OCI-LY3 (cell line): ENCODE measurements around the gene TMEM42.

Experiments used
- H2AFZ ChIP-seq: fragments of 200-600, 300-600 bp; shearing (Covaris generic); 2 replicates; pipeline ENCODE4 v1.6.0; 2014; ENCODE audit warnings: antibody characterized with exemption, low read depth, low read length
- H3K27ac ChIP-seq: fragments of 200-600, 300-600 bp; sonication (generic); 2 replicates; pipeline ENCODE4 v1.5.1; 2014; ENCODE audit warnings: mild to moderate bottlenecking, low read length, moderate library complexity, mixed read lengths
- H3K27me3 ChIP-seq: fragments of 200-600, 300-600 bp; sonication (generic); 2 replicates; pipeline ENCODE4 v1.6.1; 2014; ENCODE audit warnings: low read depth, low read length, mixed read lengths
- H3K36me3 ChIP-seq: fragments of 200-600, 300-600 bp; sonication (generic); replicated peaks from 2 replicates; pipeline ENCODE3; 2014; ENCODE audit warnings: low read depth, low read length, mixed read lengths
- H3K4me1 ChIP-seq: fragments of 300-600, 200-600 bp; sonication (generic); 2 replicates; pipeline ENCODE4 v1.6.1; 2014; ENCODE audit warnings: low read length, mixed read lengths
- H3K4me2 ChIP-seq: fragments of 200-600, 300-600 bp; sonication (generic); 2 replicates; pipeline ENCODE4 v1.6.1; 2014; ENCODE audit warnings: low read length, mixed read lengths
- H3K4me3 ChIP-seq: fragments of 300-600, 200-600 bp; sonication (generic); 2 replicates; pipeline ENCODE4 v1.5.1; 2014; ENCODE audit warnings: antibody characterized with exemption, mild to moderate bottlenecking, low read length, moderate library complexity
- H3K79me2 ChIP-seq: fragments of 300-600, 200-600 bp; shearing (Covaris generic); 2 replicates; pipeline ENCODE4 v1.6.1; 2014; ENCODE audit warnings: mild to moderate bottlenecking, low read length, mixed read lengths
- H3K9ac ChIP-seq: fragments of 300-600, 200-600 bp; shearing (Covaris generic); 2 replicates; pipeline ENCODE4 v1.6.0; 2014; ENCODE audit warnings: mild to moderate bottlenecking, low read length, moderate library complexity
- H3K9me3 ChIP-seq: fragments of 200-600, 300-600 bp; shearing (Covaris generic); 2 replicates; pipeline ENCODE4 v1.6.1; 2014; ENCODE audit warnings: low read length, mixed read lengths; ENCODE audit not compliant: insufficient read depth
- H4K20me1 ChIP-seq: fragments of 200-600, 300-600 bp; sonication (generic); 2 replicates; pipeline ENCODE4 v1.6.1; 2016; ENCODE audit warnings: low read length, mixed read lengths; ENCODE audit not compliant: insufficient read depth
- EZH2phosphoT487 ChIP-seq: fragments of 200-600 bp; shearing (Covaris generic); IDR thresholded peaks from 2 replicates; pipeline ENCODE4 v1.6.1; 2018; ENCODE audit warnings: antibody characterized with exemption, mixed run types, low read depth
- TF ChIP-seq, protein P1 (sequence below): fragments of 200-600, 300-600 bp; sonication (generic); IDR thresholded peaks from 2 replicates; pipeline ENCODE4 v1.5.1; 2014; ENCODE audit warnings: antibody characterized with exemption, low read length, low read depth

The TMEM42 gene

DNA sequence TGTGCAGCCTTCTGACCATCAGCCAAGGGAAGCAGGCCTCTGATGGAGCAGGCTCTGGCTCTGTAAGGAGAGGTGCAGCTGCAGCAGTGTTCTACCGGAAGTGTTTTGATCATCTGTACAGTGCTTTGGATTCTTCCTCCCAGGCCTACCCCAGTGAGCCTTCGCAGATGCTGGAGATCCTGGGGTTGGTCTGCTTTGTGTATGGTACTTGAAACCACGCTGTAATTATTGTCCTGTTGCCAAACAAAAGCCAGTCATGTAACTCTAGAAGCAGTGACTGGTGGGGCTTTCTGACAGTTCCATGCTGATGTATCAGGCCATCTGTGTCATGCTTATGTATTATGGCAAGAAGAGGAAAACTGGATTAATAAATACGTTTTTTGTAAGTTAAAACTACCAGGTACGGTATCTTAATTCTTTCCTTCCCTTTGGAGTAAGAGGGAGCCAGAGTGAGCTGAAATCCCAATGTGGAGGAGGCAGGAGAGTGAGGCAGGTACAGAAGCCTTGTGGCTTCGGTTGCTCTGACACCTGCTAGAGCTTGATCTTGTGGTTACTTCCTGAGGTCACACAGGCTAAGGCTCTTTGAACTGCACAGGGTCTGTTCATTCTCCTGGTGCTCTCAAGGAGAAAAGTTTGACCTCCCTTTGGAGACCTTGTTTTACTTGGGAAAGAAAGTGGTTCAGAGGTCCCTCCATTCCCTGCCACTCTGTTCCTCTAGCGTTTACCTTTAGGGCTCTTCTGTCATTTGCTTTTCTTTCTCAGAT lies 3.7 kb downstream of the TMEM42 start:
- no peak overlapping the region for H3K9ac ChIP-seq
- no peaks in the 10 kb centered on the region for H4K20me1 ChIP-seq
- H3K9me3 ChIP-seq, result no peaks in the 10 kb centered on the region
- peaks cover 11% of the 10 kb centered on the region for H3K4me1 ChIP-seq
- no peaks in the 10 kb centered on the region for H3K27me3 ChIP-seq
- H3K36me3 ChIP-seq, result peaks cover 20% of the 10 kb centered on the region
- TF ChIP-seq, protein P1, sequence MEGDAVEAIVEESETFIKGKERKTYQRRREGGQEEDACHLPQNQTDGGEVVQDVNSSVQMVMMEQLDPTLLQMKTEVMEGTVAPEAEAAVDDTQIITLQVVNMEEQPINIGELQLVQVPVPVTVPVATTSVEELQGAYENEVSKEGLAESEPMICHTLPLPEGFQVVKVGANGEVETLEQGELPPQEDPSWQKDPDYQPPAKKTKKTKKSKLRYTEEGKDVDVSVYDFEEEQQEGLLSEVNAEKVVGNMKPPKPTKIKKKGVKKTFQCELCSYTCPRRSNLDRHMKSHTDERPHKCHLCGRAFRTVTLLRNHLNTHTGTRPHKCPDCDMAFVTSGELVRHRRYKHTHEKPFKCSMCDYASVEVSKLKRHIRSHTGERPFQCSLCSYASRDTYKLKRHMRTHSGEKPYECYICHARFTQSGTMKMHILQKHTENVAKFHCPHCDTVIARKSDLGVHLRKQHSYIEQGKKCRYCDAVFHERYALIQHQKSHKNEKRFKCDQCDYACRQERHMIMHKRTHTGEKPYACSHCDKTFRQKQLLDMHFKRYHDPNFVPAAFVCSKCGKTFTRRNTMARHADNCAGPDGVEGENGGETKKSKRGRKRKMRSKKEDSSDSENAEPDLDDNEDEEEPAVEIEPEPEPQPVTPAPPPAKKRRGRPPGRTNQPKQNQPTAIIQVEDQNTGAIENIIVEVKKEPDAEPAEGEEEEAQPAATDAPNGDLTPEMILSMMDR, result no peak
- no peak for TF ChIP-seq EZH2phosphoT487
- no peak overlapping the region for H2AFZ ChIP-seq
- no peak overlapping the region for H3K27ac ChIP-seq
- no peak overlapping the region for H3K4me3 ChIP-seq
- no peak overlapping the region for H3K4me2 ChIP-seq
- H3K79me2 ChIP-seq, result peaks cover 8% of the 10 kb centered on the region

DNA sequence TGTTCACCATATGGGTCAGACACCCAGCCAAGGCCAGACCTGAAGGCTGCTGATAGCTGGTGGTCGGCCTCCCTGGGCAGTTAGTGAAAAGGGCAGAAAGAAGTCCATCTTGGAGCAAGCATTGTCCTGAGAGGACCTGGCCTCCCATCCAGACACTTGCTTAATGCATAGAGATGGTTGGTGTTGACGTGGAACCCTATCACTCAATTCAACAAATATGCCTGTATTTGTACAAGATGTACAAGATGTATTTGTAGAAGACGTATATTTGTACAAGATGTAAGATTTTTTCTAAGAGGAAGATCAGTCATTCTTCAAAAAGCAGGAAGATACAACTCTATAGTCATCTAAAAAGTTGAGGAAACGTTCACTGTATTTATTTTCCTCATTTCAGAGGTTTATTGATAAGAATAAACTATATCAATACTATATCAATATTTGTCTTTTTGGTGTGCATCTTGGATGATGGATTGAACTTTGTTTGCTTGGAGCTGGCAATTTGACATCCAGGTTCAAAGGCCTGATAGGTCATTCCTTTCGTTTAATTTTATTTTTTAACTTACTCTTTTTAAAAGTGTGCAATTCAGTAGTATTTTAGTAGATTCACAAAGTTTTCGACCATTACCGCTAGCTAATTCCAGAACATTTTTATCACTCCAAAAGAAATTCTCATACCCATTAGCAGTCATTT lies 5.9 kb downstream of the TMEM42 start:
- peaks cover 3% of the 10 kb centered on the region for H3K79me2 ChIP-seq
- no peak overlapping the region for H3K4me2 ChIP-seq
- no peak overlapping the region for H3K27ac ChIP-seq
- H3K9me3 ChIP-seq, result no peaks in the 10 kb centered on the region
- H3K9ac ChIP-seq, result no peak overlapping the region
- no peak for TF ChIP-seq EZH2phosphoT487
- TF ChIP-seq, protein P1, result no peak
- H3K36me3 ChIP-seq, result peaks cover 20% of the 10 kb centered on the region
- no peaks in the 10 kb centered on the region for H3K27me3 ChIP-seq
- H3K4me1 ChIP-seq, result peaks cover 4% of the 10 kb centered on the region
- H3K4me3 ChIP-seq, result no peak overlapping the region
- H2AFZ ChIP-seq, result no peak overlapping the region
- H4K20me1 ChIP-seq, result no peaks in the 10 kb centered on the region

DNA sequence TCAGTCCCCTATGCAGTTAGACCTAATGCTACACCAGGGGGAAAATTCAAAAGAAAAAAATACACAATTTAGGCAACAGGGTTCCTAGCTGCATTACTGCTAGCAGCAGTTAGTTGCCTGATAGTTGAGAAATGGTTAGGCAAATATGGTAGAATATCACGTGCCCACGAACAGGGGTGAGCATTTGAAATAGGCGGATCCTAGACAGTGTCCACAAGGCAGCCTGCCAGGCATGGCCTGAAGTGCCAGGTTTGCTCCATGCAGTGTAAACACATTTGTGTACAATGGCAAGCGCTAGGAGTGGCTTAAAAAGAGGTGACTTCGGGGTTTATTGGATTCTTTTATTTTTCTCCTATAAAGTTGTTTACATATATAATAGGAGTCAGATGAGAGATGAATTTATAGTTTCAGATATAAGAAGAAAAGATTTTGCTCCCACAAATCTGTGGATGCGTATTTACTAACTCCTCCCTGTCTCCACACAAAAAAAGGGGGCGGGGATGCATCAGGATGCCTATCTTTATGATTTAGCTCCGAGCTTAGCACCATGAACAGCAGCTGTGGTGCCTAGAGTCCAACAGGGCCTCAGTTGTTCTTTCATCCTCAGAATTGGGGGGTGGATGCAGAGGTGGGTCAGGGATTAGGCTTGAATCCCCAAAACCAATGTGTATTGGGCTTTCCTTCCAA lies 8.8 kb downstream of the TMEM42 start:
- H3K27ac ChIP-seq, result no peak overlapping the region
- no peaks in the 10 kb centered on the region for H3K4me1 ChIP-seq
- no peak overlapping the region for H3K9ac ChIP-seq
- no peaks in the 10 kb centered on the region for H3K79me2 ChIP-seq
- H4K20me1 ChIP-seq, result no peaks in the 10 kb centered on the region
- H3K9me3 ChIP-seq, result no peaks in the 10 kb centered on the region
- no peak overlapping the region for H3K4me2 ChIP-seq
- TF ChIP-seq, protein P1, result no peak
- no peak for TF ChIP-seq EZH2phosphoT487
- H3K4me3 ChIP-seq, result no peak overlapping the region
- no peak overlapping the region for H2AFZ ChIP-seq
- peaks cover 7% of the 10 kb centered on the region for H3K36me3 ChIP-seq
- H3K27me3 ChIP-seq, result no peaks in the 10 kb centered on the region

DNA sequence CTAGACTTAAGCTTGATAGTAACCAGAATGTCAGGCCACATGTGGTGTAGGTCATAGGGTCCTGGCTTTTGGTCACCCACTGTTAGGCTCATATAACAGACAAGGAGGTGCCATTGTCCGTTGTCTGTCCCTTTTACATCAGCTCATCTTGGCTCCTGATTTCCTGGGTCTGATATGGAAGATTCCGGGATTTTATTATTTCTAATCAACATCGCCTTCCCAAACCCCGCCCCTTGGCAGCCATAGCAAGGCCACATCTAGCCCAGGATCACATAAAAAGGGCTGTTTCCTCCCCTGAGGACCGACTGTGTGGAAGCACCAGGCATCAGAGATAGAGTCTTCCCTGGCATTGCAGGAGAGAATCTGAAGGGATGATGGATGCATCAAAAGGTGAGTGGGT lies 12.6 kb downstream of the TMEM42 start, which contains the start of gene TGM4:
Gene TGM4, plus strand, starts transcription at position 301 of the 400 bp plus-strand sequence. Its CDS starts 71 bp downstream, at position 372.
- Histone ChIP-seq H2AFZ (no peak within 1 kb of the TSS), H3K36me3 (no peaks in the 10 kb centered on the region), H3K9ac (no peak within 1 kb of the TSS), H3K79me2 (no peaks in the 10 kb centered on the region), H3K27ac (no peak within 1 kb of the TSS), H3K4me3 (no peak within 1 kb of the TSS), H4K20me1 (no peaks in the 10 kb centered on the region), H3K27me3 (no peaks in the 10 kb centered on the region), H3K4me1 (no peaks in the 10 kb centered on the region), H3K9me3 (no peaks in the 10 kb centered on the region), H3K4me2 (no peak within 1 kb of the TSS)
- TF ChIP-seq EZH2phosphoT487, result no peak
- TF ChIP-seq, protein P1, result no peak
